K562 (cell line): ENCODE results near the gene ATXN1.

Experiments used
- CTCF ChIP-seq, 3 experiments: IDR thresholded peaks in 2 of 3; conservative IDR thresholded peaks in 1 of 3; 2 replicates each; pipeline ENCODE4 v1.5.1; 2011 to 2012; ENCODE audit warnings: low read length in 3 of 3, mild to moderate bottlenecking in 3 of 3, control low read depth in 2 of 3, improper control_type of control experiment in 1 of 3, inconsistent platforms in 1 of 3, low read depth in 1 of 3, mixed read lengths in 1 of 3, moderate library complexity in 1 of 3; ENCODE audit not compliant: insufficient read depth in 2 of 3
- EP300 ChIP-seq: IDR thresholded peaks from 2 replicates; pipeline ENCODE4 v1.6.1; 2012; ENCODE audit warnings: low read length, improper control_type of control experiment
- NFYB ChIP-seq: IDR thresholded peaks from 2 replicates; pipeline ENCODE4 v1.6.1; 2011; ENCODE audit warnings: mild to moderate bottlenecking, moderate library complexity; ENCODE audit not compliant: insufficient read length; ENCODE audit errors: extremely low read depth
- NR2C1 ChIP-seq, 2 experiments: fragments of 450-650 bp; IDR thresholded peaks; 2 replicates each; pipeline ENCODE4 v1.6.1; 2017; ENCODE audit warnings: mild to moderate bottlenecking in 2 of 2, antibody characterized with exemption in 1 of 2, inconsistent platforms in 1 of 2, missing compliant biosample characterization in 1 of 2, missing genetic modification characterization in 1 of 2
- PML ChIP-seq: IDR thresholded peaks from 2 replicates; pipeline ENCODE4 v1.6.1; 2012; ENCODE audit warnings: low read length, inconsistent platforms
- POLR2A ChIP-seq: fragments of 450-650 bp; conservative IDR thresholded peaks from 2 replicates; pipeline ENCODE4 v1.6.1; 2016
- POLR2B ChIP-seq: fragments of 450-650 bp; IDR thresholded peaks from 2 replicates; pipeline ENCODE4 v1.6.1; 2018; ENCODE audit warnings: low read depth; ENCODE audit not compliant: partially characterized antibody
- RBM34 ChIP-seq: fragments of 200-400 bp; formaldehyde crosslinking; IDR thresholded peaks from 2 replicates; pipeline ENCODE4 v1.6.1; 2018; ENCODE audit warnings: low read length, borderline replicate concordance; ENCODE audit not compliant: insufficient read depth
- TRIM28 ChIP-seq: fragments of 450-650 bp; IDR thresholded peaks from 2 replicates; pipeline ENCODE4 v1.6.1; 2017
- ZFP1 ChIP-seq: fragments of 450-650 bp; formaldehyde crosslinking; IDR thresholded peaks from 2 replicates; pipeline ENCODE4 v1.4.0; 2020; ENCODE audit warnings: mild to moderate bottlenecking, mixed read lengths
- ZFX ChIP-seq: sonication (generic); formaldehyde crosslinking; IDR thresholded peaks from 2 replicates; pipeline ENCODE4 v1.8.0; 2022; ENCODE audit warnings: mild to moderate bottlenecking, missing genetic modification reagents, moderate library complexity
- TF ChIP-seq, protein P1 (sequence below): sonication (generic); formaldehyde crosslinking; IDR thresholded peaks from 2 replicates; pipeline ENCODE4 v1.9.0; 2022; ENCODE audit warnings: mild to moderate bottlenecking, missing genetic modification reagents

DNA sequence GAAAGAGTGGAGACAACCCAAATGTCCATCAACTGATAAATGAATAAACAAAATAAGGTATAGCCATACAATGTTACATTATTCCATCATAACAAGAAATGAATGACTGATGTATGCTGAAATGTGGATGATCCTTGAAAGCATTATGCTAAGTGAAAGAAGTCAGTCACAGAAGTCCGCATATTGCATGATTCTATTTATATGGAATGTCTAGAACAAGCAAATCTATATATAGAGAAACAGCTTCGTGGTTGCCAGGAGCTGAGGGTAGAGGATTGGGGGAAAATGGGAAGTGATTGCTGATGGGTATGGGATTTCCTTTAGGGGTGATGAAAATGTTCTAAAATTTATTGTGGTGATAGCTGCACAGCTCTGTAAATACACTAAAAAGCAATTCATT lies 196.8 kb downstream of the ATXN1 start:
- TF ChIP-seq EP300: no peak
- TF ChIP-seq RBM34: no peak
- TF ChIP-seq POLR2A: no peak
- TF ChIP-seq TRIM28: no peak
- no peak for TF ChIP-seq CTCF (IDR thresholded peaks at IDR 0.05 in 2 of 3, conservative IDR thresholded peaks at IDR 0.05 in 1 of 3; ENCODE audit: insufficient read depth in 2 of 3, low read depth in 1 of 3, low read length in 3 of 3)
- no peak for TF ChIP-seq PML
- TF ChIP-seq, protein P1, sequence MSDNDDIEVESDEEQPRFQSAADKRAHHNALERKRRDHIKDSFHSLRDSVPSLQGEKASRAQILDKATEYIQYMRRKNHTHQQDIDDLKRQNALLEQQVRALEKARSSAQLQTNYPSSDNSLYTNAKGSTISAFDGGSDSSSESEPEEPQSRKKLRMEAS (CRISPR knock-in tag): no peak
- no peak for TF ChIP-seq NFYB
- no peak for TF ChIP-seq NR2C1 (IDR thresholded peaks at IDR 0.05)
- no peak for TF ChIP-seq NR2C1 (tag; IDR thresholded peaks at IDR 0.05)
- TF ChIP-seq ZFP1 (CRISPR knock-in tag): no peak
- TF ChIP-seq ZFX (CRISPR knock-in tag): no peak
- TF ChIP-seq POLR2B: no peak
